Lung (tissue), 16 donors: Measurements from ENCODE around the gene YAP1. TPM values are rescaled to one million over a fixed set of nuclear protein-coding genes. Genes with fewer than 3 reads are reported as not detected.
A peak's percentile ranks its signal among the peaks of the same experiment; 100 is the strongest.

Experiments
- ATAC-seq: fragments of 200-7000 bp; cut with Tn5 transposase; one replicate; pipeline ENCODE4 v1.9.1; 2020; ENCODE audit warnings: moderate number of reproducible peaks; ENCODE audit not compliant: insufficient read depth, low FRiP score
- DNase-seq, 3 donors: peaks; one replicate each; pipeline ENCODE4 v3.0.0-alpha.2; 2013 to 2017
- H3K27ac ChIP-seq, 2 donors: one replicate each; pipeline ENCODE4 v1.5.1; 2013; ENCODE audit warnings: mild to moderate bottlenecking in 2 of 2, moderate library complexity in 2 of 2, control low read depth in 1 of 2, inconsistent platforms in 1 of 2, low read depth in 1 of 2, low read length in 1 of 2
- H3K27me3 ChIP-seq, 3 donors: one replicate each; pipeline ENCODE4 v1.5.1; 2013; ENCODE audit warnings: low read length in 2 of 3; ENCODE audit not compliant: control insufficient read depth in 3 of 3, insufficient read depth in 3 of 3
- H3K36me3 ChIP-seq, 4 donors: one replicate each; pipeline ENCODE4 v1.5.1; 2013; ENCODE audit warnings: low read length in 4 of 4, mild to moderate bottlenecking in 1 of 4, moderate library complexity in 1 of 4; ENCODE audit not compliant: control insufficient read depth in 4 of 4, insufficient read depth in 4 of 4
- H3K4me1 ChIP-seq, 5 donors: one replicate each; pipeline ENCODE4 v1.5.1; 2013; ENCODE audit warnings: low read length in 5 of 5, mild to moderate bottlenecking in 2 of 5, moderate library complexity in 1 of 5; ENCODE audit not compliant: control insufficient read depth in 5 of 5, insufficient read depth in 5 of 5
- H3K4me3 ChIP-seq: one replicate; pipeline ENCODE4 v1.5.1; 2013; ENCODE audit warnings: mild to moderate bottlenecking, control low read depth, moderate library complexity
- H3K9ac ChIP-seq, 2 donors: one replicate each; pipeline ENCODE4 v1.5.1; 2013; ENCODE audit warnings: low read length in 2 of 2, control low read depth in 1 of 2; ENCODE audit not compliant: insufficient read depth in 1 of 2
- H3K9me3 ChIP-seq, 4 donors: one replicate each; pipeline ENCODE4 v1.5.1; 2013; ENCODE audit warnings: low read length in 3 of 4, mild to moderate bottlenecking in 1 of 4, moderate library complexity in 1 of 4; ENCODE audit not compliant: control insufficient read depth in 4 of 4, insufficient read depth in 3 of 4
- CTCF ChIP-seq: IDR thresholded peaks from 2 replicates; pipeline ENCODE4 v1.5.1; 2012; ENCODE audit warnings: mild to moderate bottlenecking; ENCODE audit errors: control extremely low read depth, extremely low read depth
- WGBS, 2 donors: extraction: QIAGEN DNeasy Blood & Tissue Kit; methylation state at CpG; one replicate each; pipeline ENCODE4 v1.1.7; 2013; 5-methylcytosine and 5-hydroxymethylcytosine counted together
- long read RNA-seq, 5 donors: transcript quantifications; one replicate each; lab custom pipeline, GENCODE V29; 2026
- polyA plus RNA-seq, 2 donors: library from polyadenylated mRNA; stranded (reverse); fragments of 200-250 nt; gene quantifications; one replicate each; pipeline ENCODE4 v1.2.1, GENCODE V29; 2013
- total RNA-seq, 2 donors: library from RNA; depleted of rRNA in 1 of 2; stranded (reverse); fragments of >200 nt in 1 of 2; gene quantifications; one replicate each; pipeline ENCODE4 v1.2.1, GENCODE V29; 2014 to 2021
- donor health status: control.
- donor health status: control.
- donor health status: Bipolar disorder and iron deficiency.
- donor health status: healthy.
- donor health status: DM: yes; HTN: yes; CAD: no.

Gene YAP1
- total RNA-seq (100 to 1,000 TPM; 120 to 257 TPM), polyA plus RNA-seq (10 to 100 TPM; 29.5 to 41.2 TPM)
- long read RNA-seq, donor 1, full-length matches to known transcripts: 28 of 125 reads
- long read RNA-seq, donor 1, partial matches to known transcripts: 91 of 125 reads
- long read RNA-seq, donor 1, other reads (novel, unspliced or antisense): 6 of 125 reads
- long read RNA-seq, donor 2, full-length matches to known transcripts: 7 of 33 reads
- long read RNA-seq, donor 2, partial matches to known transcripts: 26 of 33 reads
- long read RNA-seq, donor 2, other reads (novel, unspliced or antisense): 0 of 33 reads
- long read RNA-seq, donor 3, full-length matches to known transcripts: 13 of 50 reads
- long read RNA-seq, donor 3, partial matches to known transcripts: 37 of 50 reads
- long read RNA-seq, donor 3, other reads (novel, unspliced or antisense): 0 of 50 reads
- long read RNA-seq, donor 4, full-length matches to known transcripts: 5 of 53 reads
- long read RNA-seq, donor 4, partial matches to known transcripts: 48 of 53 reads
- long read RNA-seq, donor 4, other reads (novel, unspliced or antisense): 0 of 53 reads
- long read RNA-seq, donor 5, full-length matches to known transcripts: 34 of 107 reads
- long read RNA-seq, donor 5, partial matches to known transcripts: 73 of 107 reads
- long read RNA-seq, donor 5, other reads (novel, unspliced or antisense): 0 of 107 reads

- H3K4me3 ChIP-seq: peak within 1 kb of the TSS; percentile 86
- peaks cover 0 to 8% (median 0%) of the 10 kb centered on the region in 4 donors for H3K36me3 ChIP-seq
- peaks cover 2 to 32% (median 6%) of the 10 kb centered on the region in 5 donors for H3K4me1 ChIP-seq
- H3K27ac ChIP-seq: peak within 1 kb of the TSS; percentile 99
- peak; percentile 93 to 97 (median 96) for DNase-seq
- H3K27me3 ChIP-seq: no peaks in the 10 kb centered on the region
- 0 to 1% methylated on average over 93 to 104 of the region's 104 CpGs for WGBS, 2 donors
- no peak for TF ChIP-seq CTCF
- peak within 1 kb of the TSS; percentile 87 to 94 for H3K9ac ChIP-seq
- ATAC-seq: peak; percentile 88
- no peaks in the 10 kb centered on the region for H3K9me3 ChIP-seq
Measured at GRCh38 chr11:102109896-102110760, at the start of gene YAP1. Gene YAP1 (plus strand): TSS chr11:102110447. CDS start chr11:102110849, 402 bp downstream.

DNA sequence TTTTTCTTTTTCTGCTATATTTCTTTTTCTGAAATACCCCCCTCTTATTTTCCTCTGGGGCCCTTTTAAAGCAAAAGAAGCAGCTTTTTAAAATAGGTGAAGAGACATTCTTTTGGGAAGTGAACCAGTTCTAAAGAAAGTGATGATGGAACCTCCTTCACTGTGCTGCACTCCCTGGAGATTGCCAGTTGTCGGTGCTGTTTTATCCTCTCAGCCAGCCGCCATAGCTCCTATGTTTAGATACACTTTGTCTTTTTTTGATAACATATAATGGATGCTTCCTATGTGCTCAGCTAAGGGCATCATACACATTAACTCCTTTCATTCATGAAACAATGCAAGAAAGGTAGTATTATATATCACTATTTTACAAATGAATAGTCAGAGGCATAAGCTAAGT lies 49.0 kb upstream of the YAP1 start:
- DNase-seq (peak in 2 of 3 donors; percentile 38 to 40), ATAC-seq (no peak)

GRCh38 chr11:102062106-102062505 lies 48.1 kb upstream of the YAP1 start:
- Histone ChIP-seq H3K4me3 (no peak overlapping the region), H3K36me3 (no peaks in the 10 kb centered on the region), H3K4me1 (peaks cover 0 to 2% (median 0%) of the 10 kb centered on the region in 5 donors), H3K9ac (no peak overlapping the region), H3K27ac (no peak overlapping the region), H3K9me3 (no peaks in the 10 kb centered on the region), H3K27me3 (no peaks in the 10 kb centered on the region)
- 98 to 99% methylated on average over 2 of the region's 2 CpGs for WGBS, 2 donors
- DNase-seq (no peak), ATAC-seq (no peak)
- no peak for TF ChIP-seq CTCF

More for the DNA sequence above, 49.0 kb upstream of the YAP1 start:
- H3K36me3 ChIP-seq: no peaks in the 10 kb centered on the region
- no peaks in the 10 kb centered on the region for H3K27me3 ChIP-seq
- no peak overlapping the region for H3K4me3 ChIP-seq
- H3K27ac ChIP-seq: no peak overlapping the region
- no peaks in the 10 kb centered on the region for H3K9me3 ChIP-seq
- H3K4me1 ChIP-seq: peaks cover 0 to 2% (median 0%) of the 10 kb centered on the region in 5 donors
- TF ChIP-seq CTCF: no peak
- no peak overlapping the region for H3K9ac ChIP-seq
- WGBS, 2 donors: 37 to 47% methylated on average over 2 of the region's 2 CpGs
